H7 (cell line): ENCODE data around the gene NDUFAF8. TPM values are rescaled to one million over a fixed set of nuclear protein-coding genes. Genes with fewer than 3 reads are reported as not detected.
A peak's percentile ranks its signal among the peaks of the same experiment; 100 is the strongest.

Source experiments
- DNase-seq: peaks from one replicate; pipeline ENCODE4 v3.0.0; 2012
- H3K27me3 ChIP-seq: 2 replicates; pipeline ENCODE4 v1.6.0; 2011; ENCODE audit warnings: mild to moderate bottlenecking, low read length; ENCODE audit not compliant: control insufficient read depth, insufficient read depth
- H3K36me3 ChIP-seq: replicated peaks from 2 replicates; pipeline ENCODE4 v1.5.1; 2011; ENCODE audit warnings: low read length; ENCODE audit not compliant: control insufficient read depth, insufficient read depth
- H3K4me3 ChIP-seq: 2 replicates; pipeline ENCODE4 v1.5.1; 2011; ENCODE audit warnings: low read depth, mild to moderate bottlenecking, control low read depth, low read length, moderate library complexity; ENCODE audit not compliant: insufficient read depth
- total RNA-seq: library from RNA; depleted of rRNA; stranded (reverse); fragments of >200 nt; shearing (Covaris generic); gene quantifications from 2 replicates; pipeline ENCODE4 v1.2.3, GENCODE V29; 2014

The NDUFAF8 gene
- total RNA-seq, 1 experiment from 2014 or later = 38.8 TPM

GRCh38 chr17:81235822-81236740, 3.0 kb upstream of the NDUFAF8 start:
- H3K27me3 ChIP-seq = no peaks in the 10 kb centered on the region
- H3K36me3 ChIP-seq = peaks cover 3% of the 10 kb centered on the region
- no peak overlapping the region for H3K4me3 ChIP-seq
- no peak for DNase-seq

- peaks cover 5% of the 10 kb centered on the region for H3K36me3 ChIP-seq
- H3K4me3 ChIP-seq = no peak overlapping the region
- no peaks in the 10 kb centered on the region for H3K27me3 ChIP-seq
- no peak for DNase-seq
These were observed 2.3 kb upstream of the NDUFAF8 start for GRCh38 chr17:81236784-81237183.

GRCh38 chr17:81237591-81238489, 1.3 kb upstream of the NDUFAF8 start:
- Histone ChIP-seq H3K27me3 (no peaks in the 10 kb centered on the region), H3K4me3 (peak overlapping the region; percentile 80), H3K36me3 (peaks cover 5% of the 10 kb centered on the region)
- no peak for DNase-seq

GRCh38 chr17:81238490-81238814, 666 bp upstream of the NDUFAF8 start:
- H3K27me3 ChIP-seq = no peaks in the 10 kb centered on the region
- peaks cover 5% of the 10 kb centered on the region for H3K36me3 ChIP-seq

GRCh38 chr17:81239714-81240555, 817 bp downstream of the NDUFAF8 start:
- H3K4me3 ChIP-seq = peak overlapping the region; percentile 91
- H3K36me3 ChIP-seq = peaks cover 5% of the 10 kb centered on the region
- H3K27me3 ChIP-seq = no peaks in the 10 kb centered on the region
- DNase-seq = peak; percentile 86

More at GRCh38 chr17:81238490-81238814, 666 bp upstream of the NDUFAF8 start:
- DNase-seq = peak; percentile 71
- H3K4me3 ChIP-seq = peak overlapping the region; percentile 80

- peaks cover 5% of the 10 kb centered on the region for H3K36me3 ChIP-seq
- DNase-seq = no peak
- H3K27me3 ChIP-seq = no peaks in the 10 kb centered on the region
- no peak overlapping the region for H3K4me3 ChIP-seq
These were observed 1.6 kb downstream of the NDUFAF8 start for GRCh38 chr17:81240761-81241160.

GRCh38 chr17:81241203-81241602, 2.1 kb downstream of the NDUFAF8 start:
- no peaks in the 10 kb centered on the region for H3K27me3 ChIP-seq
- no peak overlapping the region for H3K4me3 ChIP-seq
- peaks cover 5% of the 10 kb centered on the region for H3K36me3 ChIP-seq
- no peak for DNase-seq

GRCh38 chr17:81241648-81242420, 2.7 kb downstream of the NDUFAF8 start:
- Histone ChIP-seq H3K4me3 (no peak overlapping the region), H3K36me3 (peaks cover 5% of the 10 kb centered on the region), H3K27me3 (no peaks in the 10 kb centered on the region)
- peak; percentile 98 for DNase-seq

GRCh38 chr17:81242421-81243332, 3.6 kb downstream of the NDUFAF8 start:
- DNase-seq = peak; percentile 79
- Histone ChIP-seq H3K36me3 (peaks cover 5% of the 10 kb centered on the region), H3K4me3 (no peak overlapping the region)

GRCh38 chr17:81243333-81243664, 4.2 kb downstream of the NDUFAF8 start:
- Histone ChIP-seq H3K27me3 (no peaks in the 10 kb centered on the region), H3K4me3 (no peak overlapping the region), H3K36me3 (peaks cover 5% of the 10 kb centered on the region)
- DNase-seq = no peak

More at GRCh38 chr17:81242421-81243332, 3.6 kb downstream of the NDUFAF8 start:
- H3K27me3 ChIP-seq = no peaks in the 10 kb centered on the region

GRCh38 chr17:81244358-81245023, 5.4 kb downstream of the NDUFAF8 start:
- no peak overlapping the region for H3K4me3 ChIP-seq
- no peak for DNase-seq
- peaks cover 5% of the 10 kb centered on the region for H3K36me3 ChIP-seq
- no peaks in the 10 kb centered on the region for H3K27me3 ChIP-seq

GRCh38 chr17:81245024-81245664, 6.0 kb downstream of the NDUFAF8 start:
- Histone ChIP-seq H3K27me3 (no peaks in the 10 kb centered on the region), H3K36me3 (peaks cover 5% of the 10 kb centered on the region), H3K4me3 (no peak overlapping the region)
- no peak for DNase-seq
